A673 (cell line): ENCODE results near the gene PEA15.

ENCODE experiments used
- EZH2 ChIP-seq: fragments of 200-600 bp; sonication (generic); IDR thresholded peaks from 2 replicates; pipeline ENCODE4 v1.6.1; 2017; ENCODE audit warnings: borderline replicate concordance, low read depth, mild to moderate bottlenecking, mixed read lengths, antibody characterized with exemption, low read length; ENCODE audit not compliant: poor library complexity, severe bottlenecking
- TF ChIP-seq, protein P1 (sequence below): fragments of 300-800, 200-600 bp; sonication (generic); conservative IDR thresholded peaks from 2 replicates; pipeline ENCODE4 v1.5.1; 2017; ENCODE audit warnings: low read depth, mild to moderate bottlenecking, antibody characterized with exemption, low read length, moderate library complexity, mixed read lengths

DNA sequence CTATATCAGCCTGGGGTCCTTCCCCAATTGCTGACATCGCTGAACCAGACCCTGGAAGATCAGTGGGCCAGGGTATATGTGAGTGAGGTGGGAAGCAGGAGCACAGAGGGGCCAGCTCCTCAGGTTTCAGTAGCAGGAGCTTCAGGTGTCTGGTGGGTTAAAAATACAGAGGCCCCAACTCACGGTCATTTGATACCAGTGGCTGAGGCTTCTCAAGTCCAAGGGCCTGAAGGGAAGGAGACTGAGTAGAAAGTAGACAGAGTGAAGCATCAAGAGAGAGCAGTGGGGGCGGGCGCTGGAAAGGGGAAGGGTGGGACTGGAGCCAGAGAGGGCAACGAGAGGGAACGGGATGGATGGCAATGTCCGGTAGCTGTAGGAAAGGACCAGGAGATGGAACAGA is 16.8 kb upstream of the PEA15 start:
- TF ChIP-seq, protein P1, sequence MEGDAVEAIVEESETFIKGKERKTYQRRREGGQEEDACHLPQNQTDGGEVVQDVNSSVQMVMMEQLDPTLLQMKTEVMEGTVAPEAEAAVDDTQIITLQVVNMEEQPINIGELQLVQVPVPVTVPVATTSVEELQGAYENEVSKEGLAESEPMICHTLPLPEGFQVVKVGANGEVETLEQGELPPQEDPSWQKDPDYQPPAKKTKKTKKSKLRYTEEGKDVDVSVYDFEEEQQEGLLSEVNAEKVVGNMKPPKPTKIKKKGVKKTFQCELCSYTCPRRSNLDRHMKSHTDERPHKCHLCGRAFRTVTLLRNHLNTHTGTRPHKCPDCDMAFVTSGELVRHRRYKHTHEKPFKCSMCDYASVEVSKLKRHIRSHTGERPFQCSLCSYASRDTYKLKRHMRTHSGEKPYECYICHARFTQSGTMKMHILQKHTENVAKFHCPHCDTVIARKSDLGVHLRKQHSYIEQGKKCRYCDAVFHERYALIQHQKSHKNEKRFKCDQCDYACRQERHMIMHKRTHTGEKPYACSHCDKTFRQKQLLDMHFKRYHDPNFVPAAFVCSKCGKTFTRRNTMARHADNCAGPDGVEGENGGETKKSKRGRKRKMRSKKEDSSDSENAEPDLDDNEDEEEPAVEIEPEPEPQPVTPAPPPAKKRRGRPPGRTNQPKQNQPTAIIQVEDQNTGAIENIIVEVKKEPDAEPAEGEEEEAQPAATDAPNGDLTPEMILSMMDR, result no peak
- no peak for TF ChIP-seq EZH2
